CD4-positive, CD25-positive, alpha-beta regulatory T cell (primary cell): ENCODE data around the gene B4GALT2. TPM values are rescaled to one million over a fixed set of nuclear protein-coding genes. Genes with fewer than 3 reads are reported as not detected.
A peak's percentile ranks its signal among the peaks of the same experiment; 100 is the strongest.

ENCODE experiments used
- ATAC-seq, 2 donors: fragments of 150-1000 bp; cut with Tn5 transposase; one replicate each; pipeline ENCODE4 v1.10.0; 2021; ENCODE audit warnings: low read depth in 2 of 2, moderate number of reproducible peaks in 2 of 2, moderate library complexity in 1 of 2
- DNase-seq, 3 donors: peaks; one replicate each; pipeline versions ENCODE4 v3.0.0 to v3.0.0-alpha.2; 2012 to 2022; ENCODE audit warnings: mixed read lengths in 1 of 3
- H3K27ac ChIP-seq: one replicate; pipeline ENCODE4 v1.7.0; 2013; ENCODE audit warnings: mild to moderate bottlenecking, low read length; ENCODE audit not compliant: insufficient read depth, poor library complexity, severe bottlenecking
- H3K27me3 ChIP-seq: one replicate; pipeline ENCODE4 v1.7.0; 2013; ENCODE audit warnings: low read length; ENCODE audit not compliant: control insufficient read depth, insufficient read depth
- H3K36me3 ChIP-seq: one replicate; pipeline ENCODE4 v1.7.0; 2013; ENCODE audit warnings: mild to moderate bottlenecking, low read length, moderate library complexity; ENCODE audit not compliant: control insufficient read depth, insufficient read depth
- H3K4me1 ChIP-seq: 2 replicates; pipeline ENCODE4 v1.7.0; 2013; ENCODE audit warnings: mild to moderate bottlenecking, low read length; ENCODE audit not compliant: insufficient read depth, control insufficient read depth, poor library complexity, severe bottlenecking
- H3K4me3 ChIP-seq: one replicate; pipeline ENCODE4 v1.7.0; 2013; ENCODE audit warnings: low read depth, mild to moderate bottlenecking, low read length, moderate library complexity
- H3K9me3 ChIP-seq, 2 experiments: 1 replicate in 1 of 2; 2 replicates in 1 of 2; pipeline ENCODE4 v1.7.0; 2013; ENCODE audit warnings: low read length in 2 of 2, mild to moderate bottlenecking in 1 of 2, moderate library complexity in 1 of 2; ENCODE audit not compliant: control insufficient read depth in 2 of 2
- H3K27ac Mint-ChIP-seq, 3 donors: one replicate each; pipeline ENCODE4 v1.8.0; 2020 to 2022; ENCODE audit warnings: mild to moderate bottlenecking in 3 of 3, mixed read lengths in 3 of 3, moderate library complexity in 2 of 3
- H3K27me3 Mint-ChIP-seq: one replicate; pipeline ENCODE4 v1.8.0; 2022; ENCODE audit warnings: mild to moderate bottlenecking, mixed read lengths
- H3K36me3 Mint-ChIP-seq: one replicate; pipeline ENCODE4 v1.8.0; 2020; ENCODE audit warnings: mixed read lengths
- H3K4me1 Mint-ChIP-seq, 4 donors: one replicate each; pipeline ENCODE4 v1.8.0; 2020 to 2022; ENCODE audit warnings: mixed read lengths in 4 of 4, mild to moderate bottlenecking in 1 of 4
- H3K4me3 Mint-ChIP-seq, 4 donors: one replicate each; pipeline ENCODE4 v1.8.0; 2020 to 2022; ENCODE audit warnings: mild to moderate bottlenecking in 4 of 4, mixed read lengths in 4 of 4, moderate library complexity in 3 of 4
- H3K9me3 Mint-ChIP-seq, 7 donors: one replicate each; pipeline ENCODE4 v1.8.0; 2020 to 2022; ENCODE audit warnings: mixed read lengths in 7 of 7, mild to moderate bottlenecking in 3 of 7, moderate library complexity in 2 of 7
- polyA plus RNA-seq, 4 donors: library from polyadenylated mRNA; unstranded; fragments of 300-500 nt; fragmentation: Illumina TruSeq; gene quantifications; one replicate each; pipeline ENCODE4 v1.2.3, GENCODE V29; 2021
- total RNA-seq: library from RNA; stranded (reverse); gene quantifications from one replicate; pipeline ENCODE4 v1.2.3, GENCODE V29; 2022

Gene B4GALT2
- total and polyA plus RNA-seq, 5 donors from 2014 or later: 0.20 to 0.86 (median 0.32) TPM

DNA sequence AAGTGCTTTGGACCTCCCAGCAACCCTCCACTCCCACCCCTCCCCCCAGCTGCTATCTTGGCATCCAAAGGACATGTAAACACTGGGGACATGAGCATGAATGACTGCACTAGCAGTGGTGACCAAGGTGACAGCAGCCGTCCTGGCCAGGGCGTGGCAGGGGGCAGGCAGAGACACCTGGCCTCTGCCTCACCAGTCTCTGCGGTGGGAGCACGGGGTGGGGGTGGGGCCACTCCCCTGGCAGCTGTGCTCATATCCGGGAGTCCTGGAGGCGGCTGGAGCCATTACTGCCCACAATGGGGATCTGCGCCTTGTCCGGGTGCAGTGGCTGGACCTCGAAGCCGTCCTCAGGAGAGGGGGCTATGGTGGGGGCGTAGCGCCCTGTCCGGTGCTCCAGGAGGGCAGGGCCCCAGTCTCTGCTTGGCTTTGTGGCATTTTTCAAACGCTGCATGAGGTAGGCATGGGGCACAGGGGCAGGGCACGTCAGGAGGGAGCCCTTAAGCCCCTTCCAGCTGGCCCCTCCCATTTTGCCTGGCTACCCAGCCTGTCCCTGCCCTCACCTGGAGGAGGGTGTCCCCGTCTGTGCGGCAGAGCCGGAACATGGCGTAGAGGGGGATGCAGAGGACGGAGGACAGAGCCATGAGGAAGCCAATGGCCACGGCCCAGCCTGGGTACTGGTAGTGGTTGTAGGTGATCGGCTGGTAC lies 18.4 kb downstream of the B4GALT2 start:
- peaks cover 0 to 5% (median 4%) of the 10 kb centered on the region in 4 donors for H3K4me1 Mint-ChIP-seq
- Histone ChIP-seq H3K9me3 (no peaks in the 10 kb centered on the region), H3K27me3 (no peaks in the 10 kb centered on the region), H3K4me1 (peaks cover 2% of the 10 kb centered on the region), H3K4me3 (no peak overlapping the region), H3K27ac (no peak overlapping the region), H3K36me3 (no peaks in the 10 kb centered on the region)
- H3K4me3 Mint-ChIP-seq: no peak overlapping the region
- H3K27me3 Mint-ChIP-seq: no peaks in the 10 kb centered on the region
- ATAC-seq: no peak
- no peak for DNase-seq
- H3K9me3 Mint-ChIP-seq: no peaks in the 10 kb centered on the region
- H3K27ac Mint-ChIP-seq: no peak overlapping the region
- no peaks in the 10 kb centered on the region for H3K36me3 Mint-ChIP-seq

DNA sequence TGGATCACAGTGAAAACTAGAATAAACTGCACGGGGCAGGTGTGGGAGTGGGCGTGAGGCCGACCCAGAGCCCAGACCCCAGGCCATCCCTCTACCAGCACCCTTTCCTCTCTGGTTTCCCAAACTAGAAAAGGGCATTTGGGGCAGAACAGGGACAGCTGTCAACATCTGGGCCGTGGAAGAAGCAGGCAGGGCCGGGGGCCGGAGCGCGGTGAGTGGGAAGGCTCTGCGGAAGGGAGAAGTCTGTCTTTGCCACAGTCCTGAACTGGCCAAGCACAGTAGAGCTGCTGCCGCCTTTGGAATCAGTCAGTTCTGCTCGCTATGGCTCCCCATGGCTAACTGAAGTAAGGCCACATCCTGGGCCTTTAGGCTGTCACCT lies 19.0 kb downstream of the B4GALT2 start:
- H3K27me3 Mint-ChIP-seq: no peaks in the 10 kb centered on the region
- no peaks in the 10 kb centered on the region for H3K9me3 Mint-ChIP-seq
- no peak for DNase-seq
- H3K4me1 ChIP-seq: no peaks in the 10 kb centered on the region
- H3K36me3 ChIP-seq: no peaks in the 10 kb centered on the region
- H3K4me3 ChIP-seq: no peak overlapping the region
- H3K36me3 Mint-ChIP-seq: no peaks in the 10 kb centered on the region
- no peak overlapping the region for H3K27ac ChIP-seq
- H3K4me3 Mint-ChIP-seq: no peak overlapping the region
- no peak for ATAC-seq
- H3K27me3 ChIP-seq: no peaks in the 10 kb centered on the region
- no peaks in the 10 kb centered on the region for H3K4me1 Mint-ChIP-seq
- H3K27ac Mint-ChIP-seq: no peak overlapping the region
- H3K9me3 ChIP-seq: no peaks in the 10 kb centered on the region

DNA sequence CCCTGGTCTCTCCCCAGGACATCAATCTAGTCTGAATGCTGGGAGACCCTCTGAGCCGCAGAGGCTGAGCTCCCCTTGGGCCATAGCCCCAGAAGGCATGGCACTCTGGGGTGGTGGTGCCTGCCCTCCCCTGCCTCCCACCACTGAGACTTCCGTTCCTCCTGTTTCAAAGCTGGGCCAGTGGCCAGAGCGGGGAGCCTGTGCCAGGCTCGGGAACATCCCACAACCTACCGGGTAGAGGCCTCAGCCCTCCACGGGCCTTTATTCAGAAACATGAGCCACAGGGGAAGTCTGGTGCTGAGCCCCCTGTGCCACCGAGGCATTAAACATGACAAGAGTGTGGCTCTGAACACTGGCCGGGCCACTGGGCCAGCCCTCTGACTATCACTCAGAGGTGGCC lies 20.4 kb downstream of the B4GALT2 start:
- no peak for DNase-seq
- no peaks in the 10 kb centered on the region for H3K36me3 Mint-ChIP-seq
- ATAC-seq: no peak
- no peaks in the 10 kb centered on the region for H3K4me1 Mint-ChIP-seq
- H3K9me3 ChIP-seq: no peaks in the 10 kb centered on the region
- H3K4me3 Mint-ChIP-seq: no peak overlapping the region
- no peaks in the 10 kb centered on the region for H3K36me3 ChIP-seq
- no peaks in the 10 kb centered on the region for H3K4me1 ChIP-seq
- no peak overlapping the region for H3K4me3 ChIP-seq
- no peak overlapping the region for H3K27ac Mint-ChIP-seq
- no peak overlapping the region for H3K27ac ChIP-seq
- H3K27me3 Mint-ChIP-seq: no peaks in the 10 kb centered on the region
- no peaks in the 10 kb centered on the region for H3K27me3 ChIP-seq
- no peaks in the 10 kb centered on the region for H3K9me3 Mint-ChIP-seq

DNA sequence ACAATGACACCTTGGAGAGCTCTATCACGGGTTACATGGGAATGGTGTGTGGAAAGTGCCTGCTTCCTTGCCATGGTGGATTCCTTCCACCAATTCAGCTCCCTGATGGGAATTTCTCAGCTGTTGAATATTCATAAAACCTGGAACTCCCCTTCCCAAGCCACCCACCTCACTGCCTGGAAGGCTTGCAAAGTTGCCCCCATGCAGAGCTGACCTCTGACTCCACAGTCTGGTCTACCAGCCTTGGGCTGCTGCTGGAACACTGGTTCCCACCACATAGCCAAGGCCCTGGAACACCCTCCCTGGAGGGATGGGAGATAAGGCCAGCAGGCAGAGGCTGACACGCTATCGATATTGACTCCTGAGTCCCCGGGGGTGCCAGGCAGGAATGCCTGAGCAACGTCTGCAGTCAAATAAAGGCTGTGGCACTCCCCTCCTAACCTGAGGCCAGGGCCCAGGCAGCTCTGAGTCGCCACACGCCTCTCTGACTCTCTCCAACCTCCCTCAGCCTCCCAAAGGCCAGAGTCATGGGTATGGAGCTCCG lies 21.2 kb downstream of the B4GALT2 start:
- DNase-seq: no peak
- no peaks in the 10 kb centered on the region for H3K27me3 ChIP-seq
- no peak for ATAC-seq
- Mint-ChIP-seq H3K27ac (no peak overlapping the region), H3K4me3 (no peak overlapping the region), H3K36me3 (no peaks in the 10 kb centered on the region), H3K27me3 (no peaks in the 10 kb centered on the region), H3K9me3 (no peaks in the 10 kb centered on the region), H3K4me1 (no peaks in the 10 kb centered on the region)
- no peaks in the 10 kb centered on the region for H3K4me1 ChIP-seq
- no peak overlapping the region for H3K27ac ChIP-seq
- H3K36me3 ChIP-seq: no peaks in the 10 kb centered on the region
- H3K9me3 ChIP-seq: no peaks in the 10 kb centered on the region
- no peak overlapping the region for H3K4me3 ChIP-seq

DNA sequence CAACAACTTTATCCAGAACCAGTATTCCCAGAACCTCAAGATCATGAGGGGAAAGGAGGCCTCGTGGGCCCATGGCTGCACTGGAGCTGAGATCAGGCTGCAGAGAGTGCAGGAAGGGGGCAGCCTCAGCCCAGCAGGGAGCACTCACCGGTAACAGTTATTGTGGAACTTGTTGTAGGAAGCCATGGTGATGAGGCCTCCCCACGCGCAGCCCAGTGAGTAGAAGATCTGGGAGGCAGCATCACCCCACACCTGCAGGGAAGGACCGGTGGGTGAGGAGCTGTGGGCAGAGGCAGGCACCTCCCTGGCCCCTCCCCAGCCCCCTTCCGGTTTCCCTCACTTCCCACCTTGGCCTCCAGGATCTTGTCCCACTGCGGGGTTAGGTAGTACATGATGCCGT lies 23.2 kb downstream of the B4GALT2 start:
- no peaks in the 10 kb centered on the region for H3K9me3 ChIP-seq
- H3K9me3 Mint-ChIP-seq: no peaks in the 10 kb centered on the region
- no peak overlapping the region for H3K27ac Mint-ChIP-seq

DNA sequence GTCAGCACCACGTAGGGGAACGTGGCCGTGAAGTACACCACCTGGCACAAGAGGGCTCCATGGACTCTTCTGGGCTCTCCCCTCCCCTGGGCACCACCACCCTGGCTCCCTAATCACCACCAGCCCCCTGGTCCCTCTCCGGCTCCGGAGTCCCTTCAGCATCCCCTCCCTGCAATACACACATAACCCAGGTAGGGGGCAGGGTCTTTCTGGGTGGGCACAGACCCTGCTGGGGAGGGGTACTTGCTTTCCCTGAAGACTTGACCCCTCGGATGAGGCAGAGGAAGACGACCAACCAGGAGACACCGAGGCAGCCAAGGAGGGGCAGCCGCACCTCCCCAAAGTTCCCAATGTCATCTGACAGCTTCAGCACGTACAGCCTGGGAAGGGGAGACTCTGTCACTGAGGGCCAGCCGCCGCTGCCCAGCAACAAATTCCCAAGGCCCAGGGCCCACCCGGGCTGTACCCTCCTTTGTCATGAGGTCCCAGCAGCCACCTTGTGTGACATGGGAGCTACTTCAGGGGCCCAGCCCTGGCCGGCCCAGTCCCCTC lies 23.7 kb downstream of the B4GALT2 start:
- no peaks in the 10 kb centered on the region for H3K4me1 Mint-ChIP-seq
- H3K36me3 Mint-ChIP-seq: no peaks in the 10 kb centered on the region
- no peaks in the 10 kb centered on the region for H3K36me3 ChIP-seq
- no peak overlapping the region for H3K27ac ChIP-seq
- ATAC-seq (no peak), DNase-seq (no peak)
- H3K4me1 ChIP-seq: no peaks in the 10 kb centered on the region
- H3K27ac Mint-ChIP-seq: no peak overlapping the region
- H3K9me3 ChIP-seq: no peaks in the 10 kb centered on the region
- H3K4me3 ChIP-seq: no peak overlapping the region
- H3K27me3 ChIP-seq: no peaks in the 10 kb centered on the region
- H3K27me3 Mint-ChIP-seq: no peaks in the 10 kb centered on the region
- no peak overlapping the region for H3K4me3 Mint-ChIP-seq
- no peaks in the 10 kb centered on the region for H3K9me3 Mint-ChIP-seq

More for the DNA sequence above, 23.2 kb downstream of the B4GALT2 start:
- Mint-ChIP-seq H3K36me3 (no peaks in the 10 kb centered on the region), H3K27me3 (no peaks in the 10 kb centered on the region), H3K4me1 (no peaks in the 10 kb centered on the region), H3K4me3 (no peak overlapping the region)
- H3K27me3 ChIP-seq: no peaks in the 10 kb centered on the region
- DNase-seq (no peak), ATAC-seq (no peak)
- H3K36me3 ChIP-seq: no peaks in the 10 kb centered on the region
- no peak overlapping the region for H3K27ac ChIP-seq
- H3K4me3 ChIP-seq: no peak overlapping the region
- H3K4me1 ChIP-seq: no peaks in the 10 kb centered on the region

DNA sequence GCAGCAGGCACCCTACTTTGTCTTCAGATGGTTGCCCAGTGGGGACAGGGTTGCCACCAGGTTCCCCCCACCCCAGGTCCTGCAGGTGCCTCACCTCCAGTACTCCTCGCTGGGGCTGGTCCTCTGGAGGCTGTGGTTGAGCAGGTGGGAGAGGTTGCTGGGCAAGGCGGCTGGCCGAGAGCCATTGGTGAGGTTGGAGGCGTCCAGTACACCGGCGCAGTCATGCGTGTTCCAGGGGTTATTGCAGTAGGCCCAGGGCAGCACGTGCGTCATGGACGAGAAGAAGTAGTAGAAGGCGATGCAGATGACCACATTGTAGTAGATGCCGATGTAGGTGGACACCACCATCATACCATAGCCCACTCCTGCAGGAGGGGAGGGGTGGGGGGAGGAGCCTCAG lies 29.2 kb downstream of the B4GALT2 start:
- ATAC-seq (no peak), DNase-seq (no peak)
- Mint-ChIP-seq H3K27me3 (no peaks in the 10 kb centered on the region), H3K36me3 (no peaks in the 10 kb centered on the region), H3K9me3 (no peaks in the 10 kb centered on the region), H3K4me1 (peaks cover 0 to 4% (median 0%) of the 10 kb centered on the region in 4 donors), H3K4me3 (no peak overlapping the region), H3K27ac (peak overlapping the region in 1 of 3 donors; percentile 67)
- H3K27ac ChIP-seq: no peak overlapping the region
- H3K4me1 ChIP-seq: no peaks in the 10 kb centered on the region
- no peak overlapping the region for H3K4me3 ChIP-seq
- H3K27me3 ChIP-seq: no peaks in the 10 kb centered on the region
- H3K36me3 ChIP-seq: no peaks in the 10 kb centered on the region
- no peaks in the 10 kb centered on the region for H3K9me3 ChIP-seq

DNA sequence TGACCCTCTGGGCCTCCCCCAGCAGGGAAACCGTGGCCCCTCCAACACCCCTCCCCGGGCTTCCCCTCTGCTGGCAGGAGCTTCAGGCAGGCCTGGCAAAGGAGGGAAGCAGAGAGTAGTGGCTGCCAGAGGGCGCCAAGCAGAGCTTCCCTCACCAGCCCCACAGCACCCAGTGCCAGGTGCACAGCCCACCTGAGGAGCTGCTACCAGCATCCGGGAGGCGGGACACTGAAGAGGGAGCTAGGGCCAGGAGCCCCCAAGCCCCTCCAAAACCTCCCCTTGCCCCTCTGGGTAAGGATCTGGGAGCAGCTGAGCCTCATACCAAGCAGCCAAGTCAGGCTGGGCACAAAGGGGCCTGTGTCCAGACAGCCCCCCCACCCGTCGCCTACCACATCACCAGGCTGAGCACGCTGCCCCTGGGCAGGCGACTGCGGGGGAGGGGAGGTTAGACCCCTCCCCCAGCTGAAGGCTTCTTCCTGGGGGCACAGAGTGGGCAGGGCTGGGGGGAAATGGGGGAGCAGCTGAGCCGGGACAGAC lies 32.0 kb downstream of the B4GALT2 start:
- H3K4me1 Mint-ChIP-seq: peaks cover 0 to 4% (median 0%) of the 10 kb centered on the region in 4 donors

More for the DNA sequence above, 32.0 kb downstream of the B4GALT2 start:
- H3K9me3 Mint-ChIP-seq: no peaks in the 10 kb centered on the region
- Histone ChIP-seq H3K36me3 (no peaks in the 10 kb centered on the region), H3K27me3 (no peaks in the 10 kb centered on the region), H3K9me3 (no peaks in the 10 kb centered on the region), H3K27ac (no peak overlapping the region), H3K4me1 (no peaks in the 10 kb centered on the region), H3K4me3 (no peak overlapping the region)
- no peaks in the 10 kb centered on the region for H3K36me3 Mint-ChIP-seq
- H3K27ac Mint-ChIP-seq: no peak overlapping the region
- DNase-seq (no peak), ATAC-seq (no peak)
- H3K4me3 Mint-ChIP-seq: no peak overlapping the region
- H3K27me3 Mint-ChIP-seq: peaks cover 5% of the 10 kb centered on the region
